HEK293 (cell line): Measurements from ENCODE around the gene STAC.

ENCODE experiments used
- CTCF ChIA-PET: fragments of 350-600 bp; formaldehyde crosslinking; extraction: SDS; loops from one replicate; lab custom pipeline; 2021; ENCODE audit warnings: antibody characterized with exemption; lab: Yijun Ruan, JAX
- POLR2A ChIA-PET: fragments of 300-600 bp; formaldehyde crosslinking; extraction: SDS; loops from one replicate; lab custom pipeline; 2020; ENCODE audit warnings: antibody characterized with exemption, inconsistent platforms; lab: Yijun Ruan, JAX
- H3K27ac ChIP-seq: fragments of 200-500 bp; sonication (Bioruptor generic); 2 replicates; pipeline ENCODE4 v1.5.1; 2014; ENCODE audit warnings: low read depth, low read length, control low read depth, inconsistent platforms; ENCODE audit errors: extremely low read depth
- H3K36me3 ChIP-seq, 2 experiments: fragments of 200-500 bp in 1 of 2; sonication (Bioruptor generic) in 1 of 2; 1 replicate in 1 of 2; 2 replicates in 1 of 2; pipeline ENCODE4 v1.5.1; 2014 to 2017; ENCODE audit warnings: inconsistent platforms in 2 of 2, low read length in 2 of 2; ENCODE audit not compliant: control insufficient read depth in 2 of 2, insufficient read depth in 1 of 2
- H3K4me1 ChIP-seq: fragments of 200-500 bp; sonication (Bioruptor generic); 2 replicates; pipeline ENCODE4 v1.5.1; 2014; ENCODE audit warnings: mild to moderate bottlenecking, low read length, inconsistent platforms; ENCODE audit not compliant: control insufficient read depth, insufficient read depth
- H3K4me3 ChIP-seq: 2 replicates; pipeline ENCODE4 v1.5.1; 2011; ENCODE audit warnings: low read depth, mild to moderate bottlenecking, control low read depth, low read length, moderate library complexity
- H3K9me3 ChIP-seq: fragments of 200-500 bp; sonication (Bioruptor generic); 2 replicates; pipeline ENCODE4 v1.5.1; 2014; ENCODE audit warnings: low read depth, low read length, inconsistent platforms; ENCODE audit not compliant: control insufficient read depth, insufficient read depth
- ZNF146 ChIP-seq: fragments of 450-650 bp; formaldehyde crosslinking; IDR thresholded peaks from 2 replicates; pipeline ENCODE4 v1.5.1; 2016; ENCODE audit warnings: missing biosample characterization, missing genetic modification characterization
- ZNF19 ChIP-seq: fragments of 450-650 bp; formaldehyde crosslinking; IDR thresholded peaks from 2 replicates; pipeline ENCODE4; 2016; ENCODE audit warnings: missing biosample characterization, missing genetic modification characterization, low read depth
- ZNF311 ChIP-seq: fragments of 450-650 bp; formaldehyde crosslinking; IDR thresholded peaks from 2 replicates; pipeline ENCODE4 v1.5.1; 2017; ENCODE audit warnings: missing biosample characterization, missing genetic modification characterization, borderline replicate concordance
- ZNF501 ChIP-seq: fragments of 450-650 bp; formaldehyde crosslinking; IDR thresholded peaks from 2 replicates; pipeline ENCODE4 v1.5.1; 2016; ENCODE audit warnings: missing biosample characterization, missing genetic modification characterization
- ZNF654 ChIP-seq: fragments of 450-650 bp; formaldehyde crosslinking; IDR thresholded peaks from 2 replicates; pipeline ENCODE4 v1.5.1; 2016; ENCODE audit warnings: low read depth, missing biosample characterization, missing genetic modification characterization
- ZNF707 ChIP-seq: fragments of 450-650 bp; formaldehyde crosslinking; IDR thresholded peaks from 2 replicates; pipeline ENCODE4 v1.5.1; 2016; ENCODE audit warnings: missing biosample characterization, missing genetic modification characterization
- ZSCAN30 ChIP-seq: fragments of 450-650 bp; IDR thresholded peaks from 2 replicates; pipeline ENCODE4 v1.5.1; 2018; ENCODE audit warnings: missing biosample characterization, mild to moderate bottlenecking, missing genetic modification characterization, moderate library complexity
- TF ChIP-seq, protein P1 (sequence below): fragments of 450-650 bp; formaldehyde crosslinking; IDR thresholded peaks from 2 replicates; pipeline ENCODE4 v1.5.1; 2016; ENCODE audit warnings: missing biosample characterization, missing genetic modification characterization
- TF ChIP-seq, protein P2 (sequence below): fragments of 450-650 bp; formaldehyde crosslinking; IDR thresholded peaks from 2 replicates; pipeline ENCODE4 v1.5.1; 2016; ENCODE audit warnings: missing biosample characterization, missing genetic modification characterization
- TF ChIP-seq, protein P3 (sequence below): fragments of 450-650 bp; formaldehyde crosslinking; IDR thresholded peaks from 2 replicates; pipeline ENCODE4 v1.5.1; 2017; ENCODE audit warnings: missing biosample characterization, missing genetic modification characterization
- TF ChIP-seq, protein P4 (sequence below): fragments of 450-650 bp; formaldehyde crosslinking; IDR thresholded peaks from 2 replicates; pipeline ENCODE4 v1.5.1; 2016; ENCODE audit warnings: missing biosample characterization, missing genetic modification characterization
- TF ChIP-seq, protein P5 (sequence below): fragments of 450-650 bp; formaldehyde crosslinking; IDR thresholded peaks from 2 replicates; pipeline ENCODE4 v1.5.1; 2017; ENCODE audit warnings: missing biosample characterization, missing genetic modification characterization

The STAC gene

DNA sequence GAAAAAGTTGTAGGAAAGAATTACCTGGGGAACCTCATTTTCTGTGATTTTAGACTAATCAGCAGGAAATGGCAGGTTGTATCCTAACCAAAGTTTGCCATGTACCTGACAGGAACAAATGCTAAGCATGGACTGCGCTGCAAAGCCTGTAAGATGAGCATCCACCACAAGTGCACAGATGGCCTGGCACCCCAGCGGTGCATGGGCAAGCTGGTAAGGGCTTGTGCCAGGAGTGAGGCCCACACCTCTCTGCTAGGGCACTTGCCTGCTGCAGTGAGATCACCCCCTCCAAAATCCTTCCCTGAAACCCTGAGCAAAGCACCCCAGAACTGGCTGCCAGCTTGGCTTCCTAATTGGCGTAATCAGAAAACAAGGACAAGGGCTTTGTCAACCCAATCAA is 102.6 kb downstream of the STAC start:
- H3K4me3 ChIP-seq, result no peak overlapping the region
- no peaks in the 10 kb centered on the region for H3K4me1 ChIP-seq
- H3K27ac ChIP-seq, result no peak overlapping the region
- no peak for TF ChIP-seq ZNF707 (tag by site-specific recombination)
- TF ChIP-seq ZNF311 (tag by site-specific recombination), result no peak
- TF ChIP-seq, protein P1, sequence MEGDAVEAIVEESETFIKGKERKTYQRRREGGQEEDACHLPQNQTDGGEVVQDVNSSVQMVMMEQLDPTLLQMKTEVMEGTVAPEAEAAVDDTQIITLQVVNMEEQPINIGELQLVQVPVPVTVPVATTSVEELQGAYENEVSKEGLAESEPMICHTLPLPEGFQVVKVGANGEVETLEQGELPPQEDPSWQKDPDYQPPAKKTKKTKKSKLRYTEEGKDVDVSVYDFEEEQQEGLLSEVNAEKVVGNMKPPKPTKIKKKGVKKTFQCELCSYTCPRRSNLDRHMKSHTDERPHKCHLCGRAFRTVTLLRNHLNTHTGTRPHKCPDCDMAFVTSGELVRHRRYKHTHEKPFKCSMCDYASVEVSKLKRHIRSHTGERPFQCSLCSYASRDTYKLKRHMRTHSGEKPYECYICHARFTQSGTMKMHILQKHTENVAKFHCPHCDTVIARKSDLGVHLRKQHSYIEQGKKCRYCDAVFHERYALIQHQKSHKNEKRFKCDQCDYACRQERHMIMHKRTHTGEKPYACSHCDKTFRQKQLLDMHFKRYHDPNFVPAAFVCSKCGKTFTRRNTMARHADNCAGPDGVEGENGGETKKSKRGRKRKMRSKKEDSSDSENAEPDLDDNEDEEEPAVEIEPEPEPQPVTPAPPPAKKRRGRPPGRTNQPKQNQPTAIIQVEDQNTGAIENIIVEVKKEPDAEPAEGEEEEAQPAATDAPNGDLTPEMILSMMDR, result no peak
- TF ChIP-seq ZNF501 (tag by site-specific recombination), result no peak
- CTCF ChIA-PET, result no interaction called here
- peaks cover 0 to 5% of the 10 kb centered on the region in 2 experiments; a peak in 1 of 3 replicates for H3K36me3 ChIP-seq
- POLR2A ChIA-PET, result no interaction called here
- H3K9me3 ChIP-seq, result no peaks in the 10 kb centered on the region

DNA sequence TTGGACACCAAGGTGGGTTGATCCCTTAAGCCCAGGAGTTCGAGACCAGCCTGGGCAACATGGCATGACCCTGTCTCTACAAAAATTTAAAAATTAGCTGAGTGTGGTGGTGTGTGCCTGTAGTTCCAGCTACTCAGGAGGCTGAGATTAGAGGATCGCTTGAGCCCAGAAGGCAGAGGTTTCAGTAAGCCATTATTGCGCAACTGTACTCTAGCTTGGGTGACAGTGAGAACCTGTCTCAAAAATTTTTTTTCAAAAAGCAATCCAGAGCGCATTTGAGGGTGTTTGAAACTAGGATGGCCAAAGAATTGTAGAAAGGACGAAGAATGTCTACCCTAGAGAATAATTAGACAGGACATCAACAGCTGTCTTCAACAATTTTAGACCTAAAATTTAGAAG is 103.4 kb downstream of the STAC start:
- ChIA-PET CTCF (no interaction called here), POLR2A (no interaction called here)
- no peaks in the 10 kb centered on the region for H3K9me3 ChIP-seq
- TF ChIP-seq ZNF19 (tag by site-specific recombination), result no peak
- TF ChIP-seq, protein P2, sequence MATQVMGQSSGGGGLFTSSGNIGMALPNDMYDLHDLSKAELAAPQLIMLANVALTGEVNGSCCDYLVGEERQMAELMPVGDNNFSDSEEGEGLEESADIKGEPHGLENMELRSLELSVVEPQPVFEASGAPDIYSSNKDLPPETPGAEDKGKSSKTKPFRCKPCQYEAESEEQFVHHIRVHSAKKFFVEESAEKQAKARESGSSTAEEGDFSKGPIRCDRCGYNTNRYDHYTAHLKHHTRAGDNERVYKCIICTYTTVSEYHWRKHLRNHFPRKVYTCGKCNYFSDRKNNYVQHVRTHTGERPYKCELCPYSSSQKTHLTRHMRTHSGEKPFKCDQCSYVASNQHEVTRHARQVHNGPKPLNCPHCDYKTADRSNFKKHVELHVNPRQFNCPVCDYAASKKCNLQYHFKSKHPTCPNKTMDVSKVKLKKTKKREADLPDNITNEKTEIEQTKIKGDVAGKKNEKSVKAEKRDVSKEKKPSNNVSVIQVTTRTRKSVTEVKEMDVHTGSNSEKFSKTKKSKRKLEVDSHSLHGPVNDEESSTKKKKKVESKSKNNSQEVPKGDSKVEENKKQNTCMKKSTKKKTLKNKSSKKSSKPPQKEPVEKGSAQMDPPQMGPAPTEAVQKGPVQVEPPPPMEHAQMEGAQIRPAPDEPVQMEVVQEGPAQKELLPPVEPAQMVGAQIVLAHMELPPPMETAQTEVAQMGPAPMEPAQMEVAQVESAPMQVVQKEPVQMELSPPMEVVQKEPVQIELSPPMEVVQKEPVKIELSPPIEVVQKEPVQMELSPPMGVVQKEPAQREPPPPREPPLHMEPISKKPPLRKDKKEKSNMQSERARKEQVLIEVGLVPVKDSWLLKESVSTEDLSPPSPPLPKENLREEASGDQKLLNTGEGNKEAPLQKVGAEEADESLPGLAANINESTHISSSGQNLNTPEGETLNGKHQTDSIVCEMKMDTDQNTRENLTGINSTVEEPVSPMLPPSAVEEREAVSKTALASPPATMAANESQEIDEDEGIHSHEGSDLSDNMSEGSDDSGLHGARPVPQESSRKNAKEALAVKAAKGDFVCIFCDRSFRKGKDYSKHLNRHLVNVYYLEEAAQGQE (tag by site-specific recombination), result no peak
- no peak for TF ChIP-seq ZNF654 (tag by site-specific recombination)
- TF ChIP-seq, protein P3, sequence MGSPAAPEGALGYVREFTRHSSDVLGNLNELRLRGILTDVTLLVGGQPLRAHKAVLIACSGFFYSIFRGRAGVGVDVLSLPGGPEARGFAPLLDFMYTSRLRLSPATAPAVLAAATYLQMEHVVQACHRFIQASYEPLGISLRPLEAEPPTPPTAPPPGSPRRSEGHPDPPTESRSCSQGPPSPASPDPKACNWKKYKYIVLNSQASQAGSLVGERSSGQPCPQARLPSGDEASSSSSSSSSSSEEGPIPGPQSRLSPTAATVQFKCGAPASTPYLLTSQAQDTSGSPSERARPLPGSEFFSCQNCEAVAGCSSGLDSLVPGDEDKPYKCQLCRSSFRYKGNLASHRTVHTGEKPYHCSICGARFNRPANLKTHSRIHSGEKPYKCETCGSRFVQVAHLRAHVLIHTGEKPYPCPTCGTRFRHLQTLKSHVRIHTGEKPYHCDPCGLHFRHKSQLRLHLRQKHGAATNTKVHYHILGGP (tag by site-specific recombination), result no peak
- TF ChIP-seq, protein P4, sequence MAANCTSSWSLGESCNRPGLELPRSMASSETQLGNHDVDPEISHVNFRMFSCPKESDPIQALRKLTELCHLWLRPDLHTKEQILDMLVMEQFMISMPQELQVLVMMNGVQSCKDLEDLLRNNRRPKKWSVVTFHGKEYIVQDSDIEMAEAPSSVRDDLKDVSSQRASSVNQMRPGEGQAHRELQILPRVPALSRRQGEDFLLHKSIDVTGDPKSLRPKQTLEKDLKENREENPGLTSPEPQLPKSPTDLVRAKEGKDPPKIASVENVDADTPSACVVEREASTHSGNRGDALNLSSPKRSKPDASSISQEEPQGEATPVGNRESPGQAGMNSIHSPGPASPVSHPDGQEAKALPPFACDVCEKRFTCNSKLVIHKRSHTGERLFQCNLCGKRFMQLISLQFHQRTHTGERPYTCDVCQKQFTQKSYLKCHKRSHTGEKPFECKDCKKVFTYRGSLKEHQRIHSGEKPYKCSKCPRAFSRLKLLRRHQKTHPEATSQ (tag by site-specific recombination), result no peak
- no peak for TF ChIP-seq ZSCAN30 (tag by site-specific recombination)
- TF ChIP-seq, protein P5, sequence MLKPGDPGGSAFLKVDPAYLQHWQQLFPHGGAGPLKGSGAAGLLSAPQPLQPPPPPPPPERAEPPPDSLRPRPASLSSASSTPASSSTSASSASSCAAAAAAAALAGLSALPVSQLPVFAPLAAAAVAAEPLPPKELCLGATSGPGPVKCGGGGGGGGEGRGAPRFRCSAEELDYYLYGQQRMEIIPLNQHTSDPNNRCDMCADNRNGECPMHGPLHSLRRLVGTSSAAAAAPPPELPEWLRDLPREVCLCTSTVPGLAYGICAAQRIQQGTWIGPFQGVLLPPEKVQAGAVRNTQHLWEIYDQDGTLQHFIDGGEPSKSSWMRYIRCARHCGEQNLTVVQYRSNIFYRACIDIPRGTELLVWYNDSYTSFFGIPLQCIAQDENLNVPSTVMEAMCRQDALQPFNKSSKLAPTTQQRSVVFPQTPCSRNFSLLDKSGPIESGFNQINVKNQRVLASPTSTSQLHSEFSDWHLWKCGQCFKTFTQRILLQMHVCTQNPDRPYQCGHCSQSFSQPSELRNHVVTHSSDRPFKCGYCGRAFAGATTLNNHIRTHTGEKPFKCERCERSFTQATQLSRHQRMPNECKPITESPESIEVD (tag by site-specific recombination), result no peak
- no peak for TF ChIP-seq ZNF146
- TF ChIP-seq, all 188 proteins: peak for 0
- Histone ChIP-seq H3K27ac (no peak overlapping the region), H3K4me1 (no peaks in the 10 kb centered on the region), H3K4me3 (no peak overlapping the region), H3K36me3 (peaks cover 0 to 5% of the 10 kb centered on the region in 2 experiments; a peak in 1 of 3 replicates)
